ENCODE results near the gene SIGLEC5.

The SIGLEC5 gene

GRCh38 chr19:51627491-51628138 is 2.6 kb downstream of the SIGLEC5 start:
- DNase-seq: no peak

GRCh38 chr19:51626675-51627074 is 3.5 kb downstream of the SIGLEC5 start:
- no peak for DNase-seq

- no peak for DNase-seq
Measured at GRCh38 chr19:51621178-51621577, 9.0 kb downstream of the SIGLEC5 start.

GRCh38 chr19:51615991-51616390 is 14.2 kb downstream of the SIGLEC5 start:
- DNase-seq: no peak

- DNase-seq: no peak
Measured at GRCh38 chr19:51614789-51615188, 15.4 kb downstream of the SIGLEC5 start.

- no peak for DNase-seq
Measured at GRCh38 chr19:51610576-51610975, 19.6 kb downstream of the SIGLEC5 start.

- peak in 5 of 6 experiments; percentile 11 to 38 (median 18) for DNase-seq
Measured at GRCh38 chr19:51607920-51608562, 22.2 kb downstream of the SIGLEC5 start.

- DNase-seq: no peak
Measured at GRCh38 chr19:51607077-51607476, 23.1 kb downstream of the SIGLEC5 start.

- no peak for DNase-seq
Measured at GRCh38 chr19:51602189-51602854, 27.9 kb downstream of the SIGLEC5 start.

- no peak for DNase-seq
Measured at GRCh38 chr19:51600940-51601580, 29.1 kb downstream of the SIGLEC5 start.

GRCh38 chr19:51599084-51599483 is 31.1 kb downstream of the SIGLEC5 start:
- DNase-seq: no peak

- no peak for DNase-seq
Measured at GRCh38 chr19:51598159-51598915, 31.9 kb downstream of the SIGLEC5 start.

GRCh38 chr19:51595190-51596175 is 34.7 kb downstream of the SIGLEC5 start:
- no peak for DNase-seq

GRCh38 chr19:51594774-51595109 is 35.5 kb downstream of the SIGLEC5 start:
- DNase-seq: no peak

GRCh38 chr19:51593969-51594773 is 36.0 kb downstream of the SIGLEC5 start:
- DNase-seq: peak; percentile 86 to 96 (median 90)

- DNase-seq: no peak
Measured at GRCh38 chr19:51593138-51593890, 36.9 kb downstream of the SIGLEC5 start.

- DNase-seq: no peak
Measured at GRCh38 chr19:51592521-51592920, 37.7 kb downstream of the SIGLEC5 start.

- DNase-seq: no peak
Measured at GRCh38 chr19:51590441-51590840, 39.8 kb downstream of the SIGLEC5 start.

- no peak for DNase-seq
Measured at GRCh38 chr19:51589511-51589910, 40.7 kb downstream of the SIGLEC5 start.

All from stimulated activated naive CD4-positive, alpha-beta T cell (primary cell).